GM19372 (cell line): ENCODE results near the gene BPIFB4.

ENCODE experiments used
- ATAC-seq: cut with Tn5 transposase; IDR thresholded peaks from one replicate; pipeline ENCODE4 v1.9.1; 2021; ENCODE audit warnings: mild to moderate bottlenecking, low read depth, moderate library complexity; ENCODE audit not compliant: unreplicated experiment

Gene BPIFB4

DNA sequence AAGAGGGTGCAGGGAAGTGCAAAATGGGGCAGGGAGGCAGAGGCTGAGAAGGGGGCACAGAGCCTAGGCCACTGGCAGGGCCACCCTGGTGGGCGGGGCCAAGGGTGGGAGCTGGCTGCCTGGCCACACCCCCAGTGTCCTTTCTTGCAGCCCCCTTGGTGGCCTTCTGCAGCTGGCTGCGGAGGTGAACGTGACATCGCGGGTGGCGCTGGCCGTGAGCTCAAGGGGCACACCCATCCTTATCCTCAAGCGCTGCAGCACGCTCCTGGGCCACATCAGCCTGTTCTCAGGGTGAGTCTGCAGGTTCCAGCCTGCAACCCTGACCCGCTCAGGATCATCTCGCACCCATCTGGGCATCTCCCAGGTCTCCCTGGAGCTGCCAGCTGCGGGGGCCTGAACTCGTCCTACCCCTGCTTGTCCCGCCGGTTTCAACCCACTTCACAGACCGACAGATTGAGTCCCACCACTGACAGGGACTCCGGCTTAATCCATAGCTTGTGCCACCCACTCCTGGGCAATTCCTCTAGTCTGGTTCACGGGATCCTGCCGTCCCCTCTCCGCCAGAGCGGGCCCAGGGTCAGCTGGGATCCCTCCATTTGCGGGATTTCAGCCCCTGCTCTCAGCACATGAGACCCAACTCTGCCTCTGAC is 19.6 kb upstream of the BPIFB4 start:
- no peak for ATAC-seq

DNA sequence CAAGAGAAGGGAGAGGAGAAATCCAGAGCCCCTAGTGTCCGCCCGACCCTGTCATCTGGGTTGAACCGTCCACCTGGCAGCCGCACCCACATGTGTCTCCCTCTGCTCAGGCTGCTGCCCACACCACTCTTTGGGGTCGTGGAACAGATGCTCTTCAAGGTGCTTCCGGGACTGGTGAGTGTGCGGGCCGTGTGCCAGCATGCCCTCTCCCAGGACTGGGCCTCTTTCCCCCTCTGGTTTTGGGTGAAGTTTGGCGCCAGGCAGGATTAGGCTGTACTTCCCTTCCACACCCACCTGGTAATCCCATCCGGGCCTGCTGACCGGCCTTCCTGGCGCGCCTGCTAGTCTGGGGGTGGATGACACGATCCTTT is 17.8 kb upstream of the BPIFB4 start:
- no peak for ATAC-seq

DNA sequence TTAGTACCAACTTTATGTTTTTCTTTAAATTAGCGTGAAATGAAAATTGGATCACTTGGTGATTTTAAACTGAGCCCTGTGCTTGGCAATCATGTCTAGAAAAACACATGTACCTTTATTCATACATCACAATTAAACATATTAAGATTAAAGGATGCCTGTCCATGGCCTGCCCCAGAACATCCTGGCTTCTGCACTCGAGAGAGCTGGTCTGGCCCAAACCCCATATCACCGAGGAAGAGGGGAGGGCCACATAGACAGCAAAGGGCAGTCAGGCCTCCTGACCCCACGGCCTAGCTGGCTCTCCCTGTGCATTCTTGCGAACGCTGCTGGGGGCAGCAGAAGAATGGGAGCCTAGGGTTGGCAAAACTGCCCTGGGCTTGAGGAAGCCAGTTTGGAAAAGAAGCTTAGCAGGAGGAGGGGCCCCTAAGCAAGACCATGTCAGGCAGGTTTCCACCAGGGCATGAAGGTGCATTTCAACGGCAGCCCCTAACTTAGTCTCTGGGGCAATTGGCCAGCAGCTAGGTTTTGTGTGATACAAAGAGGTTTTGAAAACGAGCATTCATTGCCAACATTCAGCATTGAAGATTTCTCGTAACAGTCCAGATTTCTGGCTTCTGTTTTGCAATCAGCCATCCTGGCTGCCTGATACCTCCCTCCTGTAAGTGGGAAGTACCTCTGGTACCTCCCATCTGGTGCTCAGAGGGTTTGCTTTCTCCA is 17.2 kb upstream of the BPIFB4 start:
- no peak for ATAC-seq

DNA sequence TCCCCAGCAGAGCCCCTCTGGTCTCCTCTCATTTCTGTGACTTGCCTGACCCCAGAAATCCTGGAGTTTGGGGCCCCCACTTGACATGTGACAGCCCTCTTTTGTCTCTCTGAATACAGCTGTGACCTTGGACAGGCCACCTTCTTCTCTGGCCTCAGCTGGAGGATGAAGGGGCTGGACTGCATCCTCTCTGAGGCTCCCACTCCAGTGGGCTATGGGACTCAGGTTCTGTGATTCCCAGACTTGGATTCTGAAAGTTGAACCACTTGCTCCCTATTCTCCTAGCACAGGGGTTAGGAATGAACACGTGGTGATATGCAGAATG is 16.7 kb upstream of the BPIFB4 start:
- ATAC-seq, result no peak

DNA sequence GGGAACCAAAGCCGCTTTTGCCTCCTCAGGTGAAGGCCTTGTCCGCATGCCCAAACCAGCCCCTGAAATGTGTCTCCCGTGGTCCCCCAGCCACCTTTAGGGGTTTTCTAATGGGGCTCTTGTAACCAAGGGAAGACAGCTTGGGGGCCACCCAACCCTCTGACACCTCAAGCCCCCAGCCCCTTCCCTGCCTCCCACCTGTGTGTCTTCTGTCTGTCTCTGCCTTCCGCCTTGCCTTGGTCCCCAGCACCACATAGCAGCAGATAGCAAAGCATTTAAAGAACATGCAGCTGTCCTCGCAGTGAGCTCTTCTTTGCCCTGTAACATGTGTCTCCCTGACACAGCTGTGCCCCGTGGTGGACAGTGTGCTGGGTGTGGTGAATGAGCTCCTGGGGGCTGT is 16.2 kb upstream of the BPIFB4 start:
- no peak for ATAC-seq

DNA sequence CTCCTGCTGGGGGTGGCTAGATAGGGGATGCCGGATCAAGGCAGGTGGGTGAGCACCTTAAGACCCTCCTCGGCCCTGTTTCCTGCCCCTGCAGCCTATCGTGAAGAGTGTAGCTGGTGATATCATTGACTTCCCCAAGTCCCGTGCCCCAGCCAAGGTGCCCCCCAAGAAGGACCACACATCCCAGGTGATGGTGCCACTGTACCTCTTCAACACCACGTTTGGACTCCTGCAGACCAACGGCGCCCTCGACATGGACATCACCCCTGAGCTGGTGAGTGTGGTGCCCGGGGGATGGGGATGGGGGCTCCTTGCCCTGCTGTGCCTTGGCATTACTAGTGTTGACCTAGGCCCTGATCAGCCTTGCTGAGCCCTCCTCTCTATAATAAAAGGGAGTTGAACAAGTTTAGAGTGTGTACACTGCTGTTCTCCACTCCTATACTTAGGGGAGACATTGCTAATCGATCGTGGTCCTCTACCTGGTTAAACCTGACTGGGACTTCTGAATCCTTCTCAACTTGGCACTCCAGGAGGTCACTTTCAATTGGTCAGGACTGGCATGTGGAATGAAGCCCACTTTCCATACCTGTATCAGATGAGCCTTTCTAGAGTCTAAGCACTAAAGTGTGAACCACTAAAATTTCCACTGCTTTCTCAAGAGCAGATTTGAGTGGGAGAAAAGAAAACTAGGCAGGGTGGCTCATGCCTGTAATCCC is 14.7 kb upstream of the BPIFB4 start:
- ATAC-seq, result no peak

DNA sequence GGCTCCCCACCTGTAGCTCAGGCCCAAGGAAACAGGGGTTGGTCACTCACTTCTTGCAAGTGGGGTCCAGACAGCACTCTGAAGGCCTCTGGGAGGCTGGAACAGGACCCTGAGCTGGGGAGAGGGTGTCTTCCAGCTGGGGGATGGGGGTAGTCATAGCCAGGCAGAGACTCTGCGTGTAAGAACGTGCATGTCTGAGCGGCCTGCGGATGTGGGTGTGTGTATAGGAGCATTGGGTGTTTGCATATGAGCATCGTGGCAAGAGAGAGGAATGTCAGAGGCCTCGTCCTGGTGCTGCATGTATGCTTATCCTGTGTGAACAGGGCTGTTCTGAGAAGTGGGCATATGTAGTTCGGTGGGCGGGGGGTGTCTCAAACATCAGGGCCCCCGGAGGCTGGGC is 13.7 kb upstream of the BPIFB4 start:
- ATAC-seq, result no peak

DNA sequence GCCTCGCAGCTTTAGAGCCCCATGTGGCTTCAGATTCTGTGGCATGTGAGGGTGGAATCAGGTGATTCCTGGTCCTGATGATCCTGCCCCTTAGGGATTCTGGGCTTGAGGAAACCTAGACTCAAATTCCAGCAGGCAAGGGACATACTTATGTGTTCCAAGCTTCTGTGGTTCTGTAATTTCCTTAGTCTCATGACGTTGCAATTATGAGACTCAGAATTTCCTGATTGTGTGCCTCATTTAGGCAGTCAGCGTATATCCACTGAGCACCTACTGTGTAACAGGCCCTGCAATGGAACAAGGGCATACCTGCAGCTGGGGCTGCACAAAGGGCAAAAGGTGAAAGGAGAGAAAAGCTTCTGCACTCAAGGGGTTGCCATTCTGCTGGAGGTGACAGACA is 11.6 kb upstream of the BPIFB4 start:
- ATAC-seq, result no peak

DNA sequence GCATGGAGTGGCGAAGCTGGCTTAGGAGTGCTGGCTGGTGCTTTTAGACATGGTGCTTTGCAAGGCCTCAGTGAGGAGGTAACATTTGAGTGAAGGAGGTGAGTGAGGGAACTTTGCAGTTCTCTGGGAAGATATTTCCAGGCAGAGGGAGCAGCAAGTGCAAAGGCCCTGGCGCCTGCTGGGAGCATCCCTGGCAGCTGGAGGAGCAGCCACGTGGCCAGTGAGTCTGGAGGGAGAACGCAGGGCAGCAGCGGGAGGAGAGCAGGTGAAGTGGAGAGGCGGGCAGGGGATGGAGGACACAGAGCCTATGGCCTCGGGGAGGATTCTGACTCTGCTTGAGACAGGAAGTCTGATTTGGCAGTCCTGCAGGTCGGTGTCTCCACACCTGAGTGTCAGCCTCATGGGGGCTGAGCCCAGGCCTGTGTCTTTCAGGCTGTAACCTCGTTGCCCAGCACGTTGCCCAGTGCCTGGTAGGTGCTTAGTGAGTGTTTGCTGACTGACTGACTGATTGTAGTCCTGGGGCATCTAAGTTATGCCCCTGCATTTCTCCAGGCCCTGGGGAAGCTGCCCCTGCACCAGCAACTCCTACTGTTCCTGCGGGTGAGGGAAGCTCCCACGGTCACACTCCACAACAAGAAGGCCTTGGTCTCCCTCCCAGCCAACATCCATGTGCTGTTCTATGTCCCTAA is 11.0 kb upstream of the BPIFB4 start:
- ATAC-seq, result no peak

DNA sequence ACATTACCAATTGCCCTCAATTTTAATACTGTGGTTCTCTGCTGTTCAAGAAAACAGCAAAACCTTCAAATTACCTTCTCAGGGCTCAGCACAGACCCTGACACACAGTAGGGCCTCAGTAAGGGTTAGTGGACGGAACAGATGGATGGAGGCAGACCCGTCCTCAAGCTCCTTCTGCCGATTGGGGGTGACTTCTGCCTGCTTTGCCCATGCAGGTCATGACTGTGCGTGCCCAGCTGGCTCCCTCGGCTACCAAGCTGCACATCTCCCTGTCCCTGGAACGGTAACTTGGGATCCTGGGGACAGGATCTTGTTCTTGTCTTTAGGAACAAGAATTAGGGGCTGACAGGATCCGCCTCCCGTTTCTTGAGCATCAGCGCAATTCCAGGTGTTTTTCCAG is 9.8 kb upstream of the BPIFB4 start:
- ATAC-seq, result no peak

DNA sequence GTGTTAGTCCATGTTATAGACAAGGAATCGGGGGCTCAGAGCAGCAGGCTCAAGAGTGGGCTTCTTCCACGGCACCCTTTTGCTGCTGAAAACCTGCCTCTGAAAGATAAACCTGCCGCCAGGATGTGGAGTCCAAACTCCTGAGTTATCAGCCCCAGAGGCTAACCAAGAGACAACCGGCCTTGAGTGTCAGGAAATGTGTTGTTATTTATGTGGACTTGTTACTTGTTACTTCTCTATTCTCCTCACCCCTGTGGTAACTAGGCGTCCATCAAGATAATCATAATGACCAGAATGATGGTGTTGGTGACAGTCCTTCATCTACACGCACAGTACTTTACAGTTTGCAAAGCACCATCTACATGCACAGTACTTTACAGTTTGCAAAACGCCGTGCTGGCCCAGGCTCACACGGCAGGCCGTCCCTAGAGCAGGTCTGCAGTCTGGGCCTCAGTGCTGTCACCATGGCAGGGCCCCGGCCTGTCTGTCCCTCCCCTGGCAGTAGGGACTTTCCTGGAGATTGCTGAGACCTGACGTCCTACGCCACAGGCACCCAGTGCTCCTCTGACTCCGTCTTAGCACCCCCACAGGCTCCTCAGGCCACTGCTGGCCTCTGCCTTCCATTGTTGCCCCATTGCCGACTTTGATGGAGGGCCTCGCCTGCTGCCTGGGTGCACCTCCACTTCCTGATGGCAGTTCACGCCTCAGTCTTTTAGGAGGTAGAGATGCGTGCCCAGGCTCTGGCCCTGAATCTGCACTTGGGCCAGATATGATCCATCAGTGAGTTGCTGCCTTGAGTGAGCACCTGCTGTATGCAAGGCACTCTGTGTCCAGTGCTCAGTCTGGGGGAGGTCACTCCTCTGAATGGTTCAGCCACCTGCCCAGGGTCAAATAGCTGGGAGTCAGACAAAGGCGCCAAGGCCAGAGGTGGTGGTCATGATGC is 9.1 kb upstream of the BPIFB4 start:
- no peak for ATAC-seq

DNA sequence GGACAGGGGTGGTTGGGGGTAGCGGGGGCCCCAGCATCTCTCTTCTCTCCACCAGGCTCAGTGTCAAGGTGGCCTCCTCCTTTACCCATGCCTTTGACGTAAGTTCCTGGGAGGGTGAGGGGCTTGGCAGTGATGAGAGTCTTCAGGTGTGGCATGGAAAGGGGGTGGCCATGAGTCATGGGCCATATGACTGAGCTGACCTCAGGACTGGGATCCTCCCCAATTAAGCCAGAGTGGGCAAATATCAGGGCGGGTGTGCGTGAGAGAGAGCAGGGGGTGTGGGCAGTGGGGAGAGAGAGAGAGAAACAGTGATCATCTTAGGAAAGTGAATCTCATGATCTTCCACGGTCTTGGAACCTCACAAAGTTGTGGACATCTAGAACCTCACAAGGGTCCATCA is 8.2 kb upstream of the BPIFB4 start:
- ATAC-seq, result no peak

DNA sequence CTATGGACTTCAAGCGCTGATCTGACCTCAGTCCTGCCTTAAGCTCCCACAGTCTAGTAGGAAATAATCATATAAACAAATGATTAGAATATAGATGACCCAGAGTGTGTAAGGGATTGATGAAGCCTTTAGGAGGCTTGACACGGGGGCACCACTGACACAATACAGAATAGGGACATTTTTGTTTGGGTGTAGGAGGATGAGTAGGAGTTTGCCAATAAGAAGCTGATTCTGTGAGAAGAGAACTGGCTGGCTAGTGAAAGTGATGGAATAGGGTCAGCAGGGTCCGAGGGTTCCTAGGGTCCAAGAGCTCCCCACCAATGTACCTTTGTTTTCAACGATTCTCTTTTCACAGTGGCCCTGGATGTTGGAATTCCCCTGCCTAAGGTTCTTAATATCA is 7.1 kb upstream of the BPIFB4 start:
- ATAC-seq, result no peak

DNA sequence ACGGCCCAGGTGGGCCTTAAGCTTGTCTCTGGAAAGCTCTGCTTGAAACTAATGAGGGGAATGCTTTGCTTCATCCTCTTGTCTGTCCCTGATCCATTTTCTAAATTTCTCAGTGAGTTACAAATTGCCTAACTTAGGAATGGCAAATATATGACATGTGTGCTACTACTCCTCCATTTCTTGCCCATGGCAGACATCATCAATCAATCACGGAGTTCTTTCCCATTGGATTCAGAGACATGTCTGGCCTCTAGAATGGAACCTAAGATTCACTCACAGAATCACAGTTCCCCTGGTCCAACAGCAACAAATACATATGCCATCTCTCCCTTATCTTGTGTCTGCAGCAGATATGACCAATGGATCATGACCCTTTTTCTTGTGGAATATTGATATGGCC is 6.6 kb upstream of the BPIFB4 start:
- ATAC-seq, result no peak

DNA sequence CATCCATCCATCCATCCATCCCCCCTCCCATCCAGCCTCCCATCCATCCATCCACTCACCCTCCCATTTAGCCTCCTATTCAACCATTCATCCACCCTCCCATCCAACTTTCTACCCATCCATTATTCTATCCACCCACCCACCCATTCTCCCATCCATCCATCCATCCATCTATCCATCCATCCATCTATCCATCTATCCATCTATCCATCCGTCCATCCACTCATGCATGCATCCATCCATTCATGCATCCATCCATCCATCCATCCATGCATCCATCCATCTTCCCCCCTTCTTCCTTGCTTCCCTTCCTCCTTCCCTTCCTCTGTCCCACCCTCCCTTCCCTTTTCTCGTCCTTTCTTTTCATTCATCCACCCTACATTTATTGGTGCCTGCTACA is 4.8 kb upstream of the BPIFB4 start:
- ATAC-seq, result no peak

DNA sequence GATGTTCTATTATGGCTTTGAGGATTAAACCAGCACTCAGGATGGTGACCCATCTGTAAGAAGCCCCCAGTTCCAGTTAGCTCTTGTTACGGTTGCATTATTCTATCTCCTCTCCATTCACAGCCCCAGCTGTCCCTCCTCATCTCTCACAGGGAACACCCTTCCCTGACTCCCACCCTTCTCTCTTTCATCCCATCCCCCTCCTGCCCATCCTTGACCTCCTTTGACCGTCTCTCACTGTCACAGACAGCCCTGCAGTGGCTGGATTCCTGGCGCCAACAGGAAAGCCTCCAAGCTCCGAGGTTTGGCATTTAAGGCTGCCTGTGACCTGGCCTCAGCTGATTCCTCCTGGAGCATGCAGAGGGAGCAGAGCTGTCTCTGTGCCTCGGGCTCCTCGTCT is 4.2 kb upstream of the BPIFB4 start:
- ATAC-seq, result no peak

DNA sequence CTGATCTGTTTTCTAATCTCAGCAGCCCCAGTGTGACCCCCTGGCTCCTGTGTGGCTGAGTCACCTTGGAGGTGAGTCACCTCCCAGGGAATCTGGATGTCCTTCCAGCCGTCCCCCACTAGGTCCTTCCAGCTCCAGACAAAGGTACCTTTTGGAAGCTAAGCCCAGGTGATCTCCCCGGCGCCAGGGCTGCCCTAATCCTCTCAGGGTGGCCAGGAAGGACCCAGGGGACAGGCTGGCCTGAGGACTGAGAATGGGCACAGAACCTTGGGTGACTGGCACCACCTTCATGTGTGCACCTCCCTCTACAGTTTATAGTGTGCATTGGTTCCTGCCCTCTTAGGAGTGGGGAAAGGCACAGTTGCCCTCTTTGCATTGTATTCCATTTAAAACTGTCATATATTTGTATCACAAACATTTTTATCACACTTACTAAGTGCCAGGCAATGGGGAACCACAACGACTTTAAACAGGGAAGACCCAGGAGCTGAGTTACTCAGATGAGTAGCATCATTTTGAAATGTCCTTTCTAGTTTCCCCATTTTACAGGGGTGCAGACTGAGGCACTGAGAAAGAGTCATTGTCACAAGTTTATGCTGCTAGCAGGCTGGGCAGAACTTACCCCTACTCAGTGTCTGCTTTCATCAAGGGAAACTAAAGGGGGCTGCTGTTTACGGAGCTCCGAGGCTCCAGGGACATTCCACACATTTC is 2.6 kb upstream of the BPIFB4 start:
- no peak for ATAC-seq

DNA sequence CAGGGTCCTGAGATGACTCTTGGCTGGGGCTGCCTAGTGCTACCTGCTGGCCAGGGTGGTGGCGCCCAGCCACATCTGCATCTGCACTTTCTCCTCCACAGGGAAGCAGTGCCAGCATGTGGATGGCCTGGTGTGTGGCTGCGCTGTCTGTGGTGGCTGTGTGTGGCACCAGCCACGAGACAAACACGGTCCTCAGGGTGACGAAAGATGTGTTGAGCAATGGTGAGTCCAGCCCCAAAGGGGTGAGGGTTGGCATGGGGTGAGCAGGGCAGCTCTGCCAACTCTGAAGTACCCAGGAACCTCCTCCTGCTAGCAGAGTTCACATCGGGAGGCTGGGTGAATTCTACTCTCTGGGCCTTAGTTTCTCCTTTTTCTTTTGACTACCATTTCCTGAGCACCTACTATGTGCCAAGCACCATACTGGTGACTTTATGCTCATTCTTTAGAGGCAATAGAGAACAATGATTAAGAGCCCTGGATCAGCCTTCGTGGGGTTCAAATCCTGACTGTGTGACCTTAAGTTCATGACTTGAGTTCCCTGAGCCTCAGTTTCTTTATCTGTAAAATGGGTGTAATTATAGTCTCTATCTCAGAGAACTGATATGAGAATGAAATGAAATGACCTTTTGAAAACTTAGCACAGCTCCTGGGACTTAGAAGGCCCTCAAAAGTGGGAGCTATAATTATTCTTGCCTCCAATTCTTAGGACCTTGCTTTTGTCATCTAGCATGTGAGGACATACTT is 2.1 kb downstream of the BPIFB4 start:
- no peak for ATAC-seq

DNA sequence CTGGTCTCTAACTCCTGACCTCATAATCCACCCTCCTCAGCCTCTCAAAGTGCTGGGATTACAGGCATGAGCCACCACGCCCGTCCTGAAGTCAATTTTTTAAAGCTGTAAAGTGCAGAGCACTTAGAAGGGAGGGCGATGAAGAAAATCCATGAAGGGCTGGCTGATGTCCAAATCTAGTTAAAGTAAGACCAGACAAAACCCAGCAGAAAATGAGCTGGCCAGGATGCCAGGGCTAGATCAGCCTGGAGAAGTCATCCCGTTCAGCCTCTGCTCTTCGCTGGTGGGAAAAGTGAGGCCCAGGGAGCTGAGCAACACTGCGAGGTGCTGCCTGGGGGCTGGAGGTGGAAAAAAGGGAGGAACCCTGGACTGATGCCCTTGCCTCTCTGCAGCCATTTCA is 3.1 kb downstream of the BPIFB4 start:
- no peak for ATAC-seq
